GM12878 (cell line): ENCODE data around the gene CCER1. TPM values are rescaled to one million over a fixed set of nuclear protein-coding genes. Genes with fewer than 3 reads are reported as not detected.
"Not testable (repeated sequence)": the region's sequence is repeated elsewhere in the genome, so short reads cannot be mapped to it uniquely, and the experiment has no call there.

Source experiments
- ATAC-seq: fragments of 200-7000 bp; cut with Tn5 transposase; 3 replicates; pipeline ENCODE4 v1.9.1; 2020; ENCODE audit warnings: mild to moderate bottlenecking, moderate library complexity
- BruUV-seq: library from RNA; stranded (reverse); fragments of 400-500 nt; replicated peaks from 2 replicates; lab custom pipeline; 2021; lab: Mats Ljungman, UMichigan
- CTCF ChIA-PET: fragments of 300-600 bp; sonication (Branson Sonifier 250); formaldehyde crosslinking; extraction: SDS; loops from one replicate; lab custom pipeline; 2021; ENCODE audit warnings: inconsistent platforms; lab: Yijun Ruan, JAX
- POLR2A ChIA-PET: fragments of 350-600 bp; formaldehyde crosslinking; extraction: SDS; loops from one replicate; lab custom pipeline; 2021; ENCODE audit warnings: inconsistent platforms; lab: Charles Lee
- RAD21 ChIA-PET: fragments of 300-600 bp; sonication (Branson Sonifier 250); formaldehyde crosslinking; loops from one replicate; lab custom pipeline; 2023; ENCODE audit warnings: antibody characterized with exemption; ENCODE audit not compliant: unreplicated experiment; lab: Charles Lee
- SMC1A ChIA-PET: fragments of 300-600 bp; sonication (Branson Sonifier 250); formaldehyde crosslinking; loops from one replicate; lab custom pipeline; 2023; ENCODE audit not compliant: unreplicated experiment, uncharacterized antibody; lab: Charles Lee
- DNase-seq: peaks from one replicate; pipeline ENCODE4 v3.0.0-alpha.2; 2011; ENCODE audit warnings: low read depth, low spot score
- FAIRE-seq: peaks from 3 replicates; lab custom pipeline; 2011; peaks lifted over from hg19 to GRCh38; lab: Jason Lieb, UNC
- H2AFZ ChIP-seq: 2 replicates; pipeline ENCODE4 v1.6.0; 2011; ENCODE audit warnings: low read depth, low read length, control low read depth; ENCODE audit not compliant: control insufficient read depth
- H3K27ac ChIP-seq: 2 replicates; pipeline ENCODE4 v1.5.1; 2011; ENCODE audit warnings: control low read depth; ENCODE audit not compliant: control insufficient read depth, insufficient read depth
- H3K27me3 ChIP-seq, 2 experiments: replicated peaks in 1 of 2; 2 replicates each; pipeline versions ENCODE4 v1.6.0 to v1.6.1; 2011; ENCODE audit warnings: low read length in 1 of 2; ENCODE audit not compliant: control insufficient read depth in 2 of 2, insufficient read depth in 2 of 2
- H3K36me3 ChIP-seq, 2 experiments: 2 replicates each; pipeline ENCODE4 v1.5.1; 2011; ENCODE audit warnings: low read length in 1 of 2; ENCODE audit not compliant: control insufficient read depth in 2 of 2, insufficient read depth in 2 of 2
- H3K4me1 ChIP-seq: 2 replicates; pipeline ENCODE4 v1.6.1; 2011; ENCODE audit warnings: mild to moderate bottlenecking, low read length, moderate library complexity, mixed read lengths; ENCODE audit not compliant: control insufficient read depth, insufficient read depth
- H3K4me2 ChIP-seq: 2 replicates; pipeline ENCODE4 v1.6.0; 2011; ENCODE audit warnings: control low read depth; ENCODE audit not compliant: control insufficient read depth, insufficient read depth
- H3K4me3 ChIP-seq: fragments of 200-600 bp; sonication (generic); 2 replicates; pipeline ENCODE4 v1.5.1; 2016
- H3K79me2 ChIP-seq: 2 replicates; pipeline ENCODE4 v1.6.0; 2011; ENCODE audit warnings: low read length; ENCODE audit not compliant: control insufficient read depth, insufficient read depth
- H3K9ac ChIP-seq: 2 replicates; pipeline ENCODE4 v1.8.0; 2011; ENCODE audit warnings: low read length, control low read depth, mixed read lengths; ENCODE audit not compliant: control insufficient read depth, insufficient read depth
- H3K9me3 ChIP-seq: replicated peaks from 3 replicates; pipeline ENCODE4 v1.5.1; 2011; ENCODE audit warnings: mild to moderate bottlenecking, low read length; ENCODE audit not compliant: control insufficient read depth, insufficient read depth
- H4K20me1 ChIP-seq: 2 replicates; pipeline ENCODE4 v1.6.0; 2011; ENCODE audit not compliant: control insufficient read depth, insufficient read depth
- CBX3 ChIP-seq: fragments of 200-600 bp; sonication (generic); IDR thresholded peaks from 2 replicates; pipeline ENCODE4 v1.6.1; 2016; ENCODE audit warnings: low read depth, borderline replicate concordance
- ETV6 ChIP-seq, 2 experiments: fragments of 450-650 bp in 1 of 2; IDR thresholded peaks in 1 of 2; conservative IDR thresholded peaks in 1 of 2; 2 replicates each; pipeline ENCODE4 v1.6.1; 2014; ENCODE audit warnings: antibody characterized with exemption in 1 of 2, borderline replicate concordance in 1 of 2, low read depth in 1 of 2, mild to moderate bottlenecking in 1 of 2, moderate library complexity in 1 of 2
- WGBS: methylation state at CpG from one replicate; pipeline ENCODE4 v1.1.6; 2016; ENCODE audit warnings: low lambda C conversion rate; ENCODE audit not compliant: insufficient replicate concordance, insufficient coverage; ENCODE audit errors: missing lambda C conversion rate; 5-methylcytosine and 5-hydroxymethylcytosine counted together
- in situ Hi-C: fragments of 300-500 bp; cut with MboI; formaldehyde crosslinking; loops from 9 replicates; pipeline ENCODE4 v1.14.3; 2018; ENCODE audit warnings: mixed read lengths
- intact Hi-C: fragments of 100-400 bp; cut with micrococcal nuclease; formaldehyde crosslinking; loops from one replicate; pipeline ENCODE4 v1.14.2; 2022; ENCODE audit not compliant: unreplicated experiment
- polyA plus RNA-seq, 11 experiments: library from polyadenylated mRNA; depleted of rRNA in 4 of 11; unstranded in 6 of 11; stranded (reverse) in 5 of 11; fragments of >200 nt; fragmentation: Nextera tagmentation in 4 of 11; fragmentation: Illumina TruSeq in 1 of 11; extraction: Ambion mirVana in 4 of 11; extraction: Trizol in 1 of 11; gene quantifications; 1 replicate in 1 of 11; 2 replicates in 10 of 11; pipeline versions ENCODE4 v1.2.1 to v1.2.3, GENCODE V29; 2011 to 2016; ENCODE audit warnings: inconsistent platforms in 2 of 11, missing spikeins in 2 of 11, low read depth in 1 of 11
- total RNA-seq, 4 experiments: library from RNA; depleted of rRNA in 3 of 4; stranded (reverse); fragments of >200 nt in 3 of 4; fragmentation: Illumina TruSeq in 1 of 4; extraction: Trizol in 1 of 4; gene quantifications; 2 replicates each; pipeline versions ENCODE4 v1.2.1 to v1.2.3, GENCODE V29; 2013 to 2021

The CCER1 gene
- total and polyA plus RNA-seq, 10 of the 15 experiments (the other 5 are each of a cell fraction or from before 2014, with no cell fraction given) = 0.01 TPM; not detected in 9

- CTCF ChIA-PET = interaction anchor here (1.1 to 3.1 kb wide), 4 partner anchors 9 to 121 kb away, joined by 3 to 12 read pairs (median 7); no protein-coding TSS in a partner anchor
- no peaks in the 10 kb centered on the region for H4K20me1 ChIP-seq
- RAD21 ChIA-PET = interaction anchor here (1.2 kb wide), 1 partner anchor 122 kb away, joined by 3 read pairs; no protein-coding TSS in a partner anchor
- DNase-seq = no peak
- H3K79me2 ChIP-seq = no peaks in the 10 kb centered on the region
- SMC1A ChIA-PET = no interaction called here
- TF ChIP-seq ETV6 (conservative IDR thresholded peaks at IDR 0.05 in 1 of 2, IDR thresholded peaks at IDR 0.05 in 1 of 2; ENCODE audit: borderline replicate concordance in 1 of 2, low read depth in 1 of 2) (no peak), CBX3 (no peak)
- H3K9ac ChIP-seq = no peak overlapping the region
- intact Hi-C loops (no loop called here), in situ Hi-C loops (loop anchor here (10.0 kb wide), 1 partner anchor 338 kb away; no protein-coding TSS in a partner anchor)
- no peak overlapping the region for H2AFZ ChIP-seq
- POLR2A ChIA-PET = no interaction called here
- H3K4me2 ChIP-seq = no peak overlapping the region
- BruUV-seq = no TSS peak
- peak; percentile 18 for FAIRE-seq
- H3K27me3 ChIP-seq = no peaks in the 10 kb centered on the region
- no peak overlapping the region for H3K4me3 ChIP-seq
- WGBS = 48% methylated on average over 1 of the region's 1 CpG
- no peaks in the 10 kb centered on the region for H3K36me3 ChIP-seq
- no peaks in the 10 kb centered on the region for H3K4me1 ChIP-seq
- ATAC-seq = no peak
- no peak overlapping the region for H3K27ac ChIP-seq
- H3K9me3 ChIP-seq = no peaks in the 10 kb centered on the region
Measured at GRCh38 chr12:90987101-90987500, 32.1 kb upstream of the CCER1 start.

- DNase-seq, H3K27ac ChIP-seq, H3K27me3 ChIP-seq, H2AFZ ChIP-seq, intact Hi-C loops, H3K9ac ChIP-seq, CTCF ChIA-PET, H4K20me1 ChIP-seq, FAIRE-seq, H3K9me3 ChIP-seq, H3K4me1 ChIP-seq, RAD21 ChIA-PET, H3K4me2 ChIP-seq, POLR2A ChIA-PET, BruUV-seq, ATAC-seq, H3K4me3 ChIP-seq, H3K36me3 ChIP-seq, H3K79me2 ChIP-seq: not testable (repeated sequence)
- SMC1A ChIA-PET = interaction anchor here (1.1 kb wide), 1 partner anchor 123 kb away, joined by 3 read pairs; no protein-coding TSS in a partner anchor
- in situ Hi-C loops = loop anchor here (10.0 kb wide), 1 partner anchor 339 kb away; no protein-coding TSS in a partner anchor
- WGBS = 24% methylated on average over 3 of the region's 3 CpGs
Measured at GRCh38 chr12:90985331-90985730, 30.4 kb upstream of the CCER1 start.
